Measurements from ENCODE around the gene SLC26A1.

Gene SLC26A1

DNA sequence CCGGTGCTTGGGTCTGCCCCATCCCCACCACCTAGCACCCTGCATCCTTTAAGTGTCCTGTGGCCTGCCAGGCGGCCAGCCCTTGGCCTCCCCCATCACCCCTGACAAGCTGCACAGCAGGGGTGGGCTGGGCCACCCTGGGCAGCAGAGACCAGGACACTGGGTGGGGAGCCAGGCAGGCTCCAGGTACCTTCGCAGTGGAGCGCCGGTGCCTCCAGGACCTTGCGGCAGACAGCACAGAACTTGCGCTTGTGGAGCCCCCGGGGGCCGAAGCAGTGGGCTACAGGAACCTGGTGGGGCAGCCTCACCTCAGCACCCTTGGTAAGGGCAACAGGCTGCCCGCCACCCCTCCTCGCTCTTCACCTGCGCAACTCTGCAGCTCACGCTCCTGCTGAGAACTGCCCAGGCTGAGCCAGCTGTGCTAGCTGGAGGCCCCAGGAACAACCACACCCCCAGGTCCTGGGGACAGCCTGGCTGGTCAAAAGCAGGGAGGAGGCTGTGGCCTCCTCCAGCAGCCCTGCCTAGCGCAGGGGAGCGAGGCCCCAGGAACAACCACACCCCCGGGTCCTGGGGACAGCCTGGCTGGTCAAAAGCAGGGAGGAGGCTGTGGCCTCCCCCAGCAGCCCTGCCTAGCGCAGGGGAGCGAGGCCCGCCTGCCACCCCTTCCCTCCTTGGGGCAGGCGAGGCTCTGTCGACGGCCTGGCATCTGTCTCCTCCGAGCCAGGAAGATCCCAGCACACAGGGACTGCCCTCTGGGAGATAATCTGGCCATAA is 24.4 kb downstream of the SLC26A1 start:
- TF ChIP-seq CEBPB (IDR thresholded peaks at IDR 0.05) (no peak), EP300 (IDR thresholded peaks at IDR 0.05; ENCODE audit: borderline replicate concordance) (no peak), TCF12 (IDR thresholded peaks at IDR 0.05; ENCODE audit: low read depth) (no peak), TAF1 (IDR thresholded peaks at IDR 0.05; ENCODE audit: low read depth) (no peak), ZBTB7A (IDR thresholded peaks at IDR 0.05; ENCODE audit: low read depth) (no peak), TEAD4 (IDR thresholded peaks at IDR 0.05) (no peak), YY1 (IDR thresholded peaks at IDR 0.05; ENCODE audit: low read depth) (no peak), NFIC (IDR thresholded peaks at IDR 0.05) (no peak), EGR1 (IDR thresholded peaks at IDR 0.05) (no peak), RAD21 (IDR thresholded peaks at IDR 0.05; ENCODE audit: low read depth) (no peak), CREB1 (IDR thresholded peaks at IDR 0.05; ENCODE audit: low read depth) (no peak), FOXM1 (IDR thresholded peaks at IDR 0.05; ENCODE audit: borderline replicate concordance, low read depth) (no peak)
- TF ChIP-seq, protein P1, sequence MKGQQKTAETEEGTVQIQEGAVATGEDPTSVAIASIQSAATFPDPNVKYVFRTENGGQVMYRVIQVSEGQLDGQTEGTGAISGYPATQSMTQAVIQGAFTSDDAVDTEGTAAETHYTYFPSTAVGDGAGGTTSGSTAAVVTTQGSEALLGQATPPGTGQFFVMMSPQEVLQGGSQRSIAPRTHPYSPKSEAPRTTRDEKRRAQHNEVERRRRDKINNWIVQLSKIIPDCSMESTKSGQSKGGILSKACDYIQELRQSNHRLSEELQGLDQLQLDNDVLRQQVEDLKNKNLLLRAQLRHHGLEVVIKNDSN (IDR thresholded peaks at IDR 0.05), result no peak
- TF ChIP-seq, protein P2, sequence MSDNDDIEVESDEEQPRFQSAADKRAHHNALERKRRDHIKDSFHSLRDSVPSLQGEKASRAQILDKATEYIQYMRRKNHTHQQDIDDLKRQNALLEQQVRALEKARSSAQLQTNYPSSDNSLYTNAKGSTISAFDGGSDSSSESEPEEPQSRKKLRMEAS (IDR thresholded peaks at IDR 0.05), result no peak
- TF ChIP-seq, protein P3, sequence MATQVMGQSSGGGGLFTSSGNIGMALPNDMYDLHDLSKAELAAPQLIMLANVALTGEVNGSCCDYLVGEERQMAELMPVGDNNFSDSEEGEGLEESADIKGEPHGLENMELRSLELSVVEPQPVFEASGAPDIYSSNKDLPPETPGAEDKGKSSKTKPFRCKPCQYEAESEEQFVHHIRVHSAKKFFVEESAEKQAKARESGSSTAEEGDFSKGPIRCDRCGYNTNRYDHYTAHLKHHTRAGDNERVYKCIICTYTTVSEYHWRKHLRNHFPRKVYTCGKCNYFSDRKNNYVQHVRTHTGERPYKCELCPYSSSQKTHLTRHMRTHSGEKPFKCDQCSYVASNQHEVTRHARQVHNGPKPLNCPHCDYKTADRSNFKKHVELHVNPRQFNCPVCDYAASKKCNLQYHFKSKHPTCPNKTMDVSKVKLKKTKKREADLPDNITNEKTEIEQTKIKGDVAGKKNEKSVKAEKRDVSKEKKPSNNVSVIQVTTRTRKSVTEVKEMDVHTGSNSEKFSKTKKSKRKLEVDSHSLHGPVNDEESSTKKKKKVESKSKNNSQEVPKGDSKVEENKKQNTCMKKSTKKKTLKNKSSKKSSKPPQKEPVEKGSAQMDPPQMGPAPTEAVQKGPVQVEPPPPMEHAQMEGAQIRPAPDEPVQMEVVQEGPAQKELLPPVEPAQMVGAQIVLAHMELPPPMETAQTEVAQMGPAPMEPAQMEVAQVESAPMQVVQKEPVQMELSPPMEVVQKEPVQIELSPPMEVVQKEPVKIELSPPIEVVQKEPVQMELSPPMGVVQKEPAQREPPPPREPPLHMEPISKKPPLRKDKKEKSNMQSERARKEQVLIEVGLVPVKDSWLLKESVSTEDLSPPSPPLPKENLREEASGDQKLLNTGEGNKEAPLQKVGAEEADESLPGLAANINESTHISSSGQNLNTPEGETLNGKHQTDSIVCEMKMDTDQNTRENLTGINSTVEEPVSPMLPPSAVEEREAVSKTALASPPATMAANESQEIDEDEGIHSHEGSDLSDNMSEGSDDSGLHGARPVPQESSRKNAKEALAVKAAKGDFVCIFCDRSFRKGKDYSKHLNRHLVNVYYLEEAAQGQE (IDR thresholded peaks at IDR 0.05; ENCODE audit: low read depth), result no peak

DNA sequence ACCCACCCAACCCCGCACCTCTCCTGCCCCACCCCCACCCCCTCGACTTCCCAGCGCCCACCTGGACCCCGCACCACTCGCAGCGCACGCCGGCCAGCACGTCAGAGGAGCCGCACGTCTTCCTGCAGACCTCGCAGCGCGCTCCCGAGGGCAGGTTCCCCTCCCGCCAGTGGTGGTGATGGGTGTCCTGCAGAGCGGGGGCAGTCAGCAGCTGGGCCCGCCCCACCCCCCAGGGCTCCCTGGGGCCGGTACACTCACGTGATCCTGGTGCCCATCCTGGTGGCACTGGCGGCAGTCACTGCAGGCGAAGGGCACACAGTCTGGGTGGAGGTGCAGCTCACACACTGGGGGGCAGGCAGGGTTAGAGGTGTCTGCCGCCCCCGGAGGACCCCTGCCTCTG is 25.0 kb downstream of the SLC26A1 start:
- TF ChIP-seq FOXM1 (IDR thresholded peaks at IDR 0.05; ENCODE audit: borderline replicate concordance, low read depth) (no peak), TAF1 (IDR thresholded peaks at IDR 0.05; ENCODE audit: low read depth) (no peak), EGR1 (IDR thresholded peaks at IDR 0.05) (no peak)

- TF ChIP-seq, protein P3 (IDR thresholded peaks at IDR 0.05; ENCODE audit: low read depth), result no peak
- TF ChIP-seq TEAD4 (IDR thresholded peaks at IDR 0.05), result no peak
- TF ChIP-seq EGR1 (IDR thresholded peaks at IDR 0.05), result no peak
- TF ChIP-seq TCF12 (IDR thresholded peaks at IDR 0.05; ENCODE audit: low read depth), result no peak
- TF ChIP-seq, protein P1 (IDR thresholded peaks at IDR 0.05), result no peak
- TF ChIP-seq YY1 (IDR thresholded peaks at IDR 0.05; ENCODE audit: low read depth), result no peak
- TF ChIP-seq RAD21 (IDR thresholded peaks at IDR 0.05; ENCODE audit: low read depth), result no peak
- no peak for TF ChIP-seq FOXM1 (IDR thresholded peaks at IDR 0.05; ENCODE audit: borderline replicate concordance, low read depth)
- no peak for TF ChIP-seq TAF1 (IDR thresholded peaks at IDR 0.05; ENCODE audit: low read depth)
- no peak for TF ChIP-seq NFIC (IDR thresholded peaks at IDR 0.05)
- TF ChIP-seq CEBPB (IDR thresholded peaks at IDR 0.05), result no peak
- TF ChIP-seq CREB1 (IDR thresholded peaks at IDR 0.05; ENCODE audit: low read depth), result no peak
Measured at GRCh38 chr4:967113-968104, 25.8 kb downstream of the SLC26A1 start.

- TF ChIP-seq TAF1 (IDR thresholded peaks at IDR 0.05; ENCODE audit: low read depth) (no peak), TEAD4 (IDR thresholded peaks at IDR 0.05) (no peak), TCF12 (IDR thresholded peaks at IDR 0.05; ENCODE audit: low read depth) (no peak), CREB1 (IDR thresholded peaks at IDR 0.05; ENCODE audit: low read depth) (no peak), FOXM1 (IDR thresholded peaks at IDR 0.05; ENCODE audit: borderline replicate concordance, low read depth) (no peak), EP300 (IDR thresholded peaks at IDR 0.05; ENCODE audit: borderline replicate concordance) (no peak), YY1 (IDR thresholded peaks at IDR 0.05; ENCODE audit: low read depth) (no peak), EGR1 (IDR thresholded peaks at IDR 0.05) (no peak), CEBPB (IDR thresholded peaks at IDR 0.05) (no peak), RAD21 (IDR thresholded peaks at IDR 0.05; ENCODE audit: low read depth) (no peak), NFIC (IDR thresholded peaks at IDR 0.05) (no peak), ZBTB7A (IDR thresholded peaks at IDR 0.05; ENCODE audit: low read depth) (no peak)
- TF ChIP-seq, protein P2 (IDR thresholded peaks at IDR 0.05), result no peak
- TF ChIP-seq, protein P3 (IDR thresholded peaks at IDR 0.05; ENCODE audit: low read depth), result no peak
- TF ChIP-seq, protein P1 (IDR thresholded peaks at IDR 0.05), result no peak
Measured at GRCh38 chr4:966266-967112, 26.7 kb downstream of the SLC26A1 start.

Measured in Ishikawa (cell line).